ENCODE results near the gene GRAMD1A.

Gene GRAMD1A

DNA sequence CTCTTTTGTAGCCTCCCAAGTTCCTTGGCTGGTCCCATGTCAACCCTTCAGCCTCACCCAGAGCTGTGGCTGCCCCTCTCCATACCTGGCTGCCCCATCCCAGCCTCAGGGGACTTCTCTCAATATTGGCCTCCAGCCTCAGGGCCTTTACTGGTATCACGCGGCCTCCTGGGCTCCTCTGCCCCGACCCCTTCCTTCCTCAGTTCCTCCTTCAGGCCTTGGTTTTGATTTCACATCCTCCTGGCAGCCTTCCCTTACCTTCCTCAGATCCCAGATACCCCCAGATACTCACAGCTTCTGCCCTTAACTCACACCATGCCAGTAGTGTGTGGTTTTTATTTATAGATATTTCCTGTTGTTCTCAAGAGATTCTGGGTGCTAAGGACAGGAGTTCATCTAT lies 17.4 kb downstream of the GRAMD1A start:
- no peak overlapping the region for H3K14ac ChIP-seq (ENCODE audit: low read length)
- no peak overlapping the region for H4K8ac ChIP-seq (ENCODE audit: low read depth, low read length)
- WGBS, 2 donors (ENCODE audit: extremely low coverage in 2 of 2, insufficient read length in 2 of 2, insufficient replicate concordance in 1 of 2): no CpG with 5 or more reads among the region's 3 CpGs
- no peak overlapping the region for H2AK5ac ChIP-seq (ENCODE audit: low read depth, low read length)
- no peak overlapping the region for H2BK5ac ChIP-seq (ENCODE audit: low read length)
- no peak overlapping the region for H3K9ac ChIP-seq (ENCODE audit: low read depth, low read length, poor library complexity)
- H2BK120ac ChIP-seq (ENCODE audit: low read depth, low read length): no peak overlapping the region
- H3K4ac ChIP-seq (ENCODE audit: low read length): no peak overlapping the region
- H3K4me1 ChIP-seq (ENCODE audit: control insufficient read depth in 2 of 2, insufficient read depth in 1 of 2, low read depth in 1 of 2, low read length in 2 of 2): no peaks in the 10 kb centered on the region
- peaks cover 7% of the 10 kb centered on the region for H3K79me1 ChIP-seq (ENCODE audit: low read depth, low read length)
- no peak for DNase-seq (ENCODE audit: low spot score)
- no peak overlapping the region for H3K23ac ChIP-seq (ENCODE audit: low read depth, low read length, poor library complexity)
- peaks cover 0 to 2% of the 10 kb centered on the region in 2 donors for H3K9me3 ChIP-seq (replicated peaks in 1 of 2; ENCODE audit: control insufficient read depth in 2 of 2, insufficient read depth in 1 of 2, low read depth in 1 of 2, low read length in 2 of 2)
- no peak overlapping the region for H3K4me2 ChIP-seq (ENCODE audit: insufficient read depth, low read length, poor library complexity, severe bottlenecking)
- no peak overlapping the region for H3K4me3 ChIP-seq (ENCODE audit: low read length in 2 of 2)
- no peak overlapping the region for H2BK15ac ChIP-seq (ENCODE audit: low read length)
- no peak overlapping the region for H2AFZ ChIP-seq (ENCODE audit: low read length)
- no peak overlapping the region for H3K27ac ChIP-seq (replicated peaks; ENCODE audit: low read length)
- H3K27me3 ChIP-seq (ENCODE audit: control insufficient read depth in 3 of 3, insufficient read depth in 3 of 3, low read depth in 1 of 3, low read length in 3 of 3): no peaks in the 10 kb centered on the region
- no peak overlapping the region for H4K91ac ChIP-seq (ENCODE audit: low read depth, low read length, poor library complexity)
- H2BK12ac ChIP-seq (ENCODE audit: low read length): no peak overlapping the region
- H3K18ac ChIP-seq (ENCODE audit: low read length): no peak overlapping the region
- peaks cover 65 to 98% of the 10 kb centered on the region in 2 donors for H3K36me3 ChIP-seq (replicated peaks in 1 of 2; ENCODE audit: control insufficient read depth in 2 of 2, insufficient read depth in 2 of 2, low read length in 2 of 2)

- Histone ChIP-seq H3K4me1 (ENCODE audit: control insufficient read depth in 2 of 2, insufficient read depth in 1 of 2, low read depth in 1 of 2, low read length in 2 of 2) (no peaks in the 10 kb centered on the region), H4K8ac (ENCODE audit: low read depth, low read length) (no peak overlapping the region), H3K9me3 (replicated peaks in 1 of 2; ENCODE audit: control insufficient read depth in 2 of 2, insufficient read depth in 1 of 2, low read depth in 1 of 2, low read length in 2 of 2) (peaks cover 0 to 2% of the 10 kb centered on the region in 2 donors), H3K4ac (ENCODE audit: low read length) (no peak overlapping the region), H3K4me3 (ENCODE audit: low read length in 2 of 2) (no peak overlapping the region), H3K36me3 (replicated peaks in 1 of 2; ENCODE audit: control insufficient read depth in 2 of 2, insufficient read depth in 2 of 2, low read length in 2 of 2) (peaks cover 69 to 96% of the 10 kb centered on the region in 2 donors), H3K9ac (ENCODE audit: low read depth, low read length, poor library complexity) (no peak overlapping the region), H3K27me3 (ENCODE audit: control insufficient read depth in 3 of 3, insufficient read depth in 3 of 3, low read depth in 1 of 3, low read length in 3 of 3) (no peaks in the 10 kb centered on the region), H4K91ac (ENCODE audit: low read depth, low read length, poor library complexity) (no peak overlapping the region), H3K18ac (ENCODE audit: low read length) (no peak overlapping the region), H2BK120ac (ENCODE audit: low read depth, low read length) (no peak overlapping the region), H3K4me2 (ENCODE audit: insufficient read depth, low read length, poor library complexity, severe bottlenecking) (no peak overlapping the region), H3K27ac (replicated peaks; ENCODE audit: low read length) (no peak overlapping the region), H2AK5ac (ENCODE audit: low read depth, low read length) (no peak overlapping the region), H3K14ac (ENCODE audit: low read length) (no peak overlapping the region), H3K79me1 (ENCODE audit: low read depth, low read length) (peaks cover 7% of the 10 kb centered on the region), H2BK12ac (ENCODE audit: low read length) (no peak overlapping the region), H2AFZ (ENCODE audit: low read length) (no peak overlapping the region), H2BK15ac (ENCODE audit: low read length) (no peak overlapping the region), H3K23ac (ENCODE audit: low read depth, low read length, poor library complexity) (no peak overlapping the region), H2BK5ac (ENCODE audit: low read length) (no peak overlapping the region)
- DNase-seq (ENCODE audit: low spot score): no peak
- no CpG with 5 or more reads among the region's 4 CpGs for WGBS, 2 donors (ENCODE audit: extremely low coverage in 2 of 2, insufficient read length in 2 of 2, insufficient replicate concordance in 1 of 2)
These were observed 18.3 kb downstream of the GRAMD1A start for GRCh38 chr19:35018379-35018778.

DNA sequence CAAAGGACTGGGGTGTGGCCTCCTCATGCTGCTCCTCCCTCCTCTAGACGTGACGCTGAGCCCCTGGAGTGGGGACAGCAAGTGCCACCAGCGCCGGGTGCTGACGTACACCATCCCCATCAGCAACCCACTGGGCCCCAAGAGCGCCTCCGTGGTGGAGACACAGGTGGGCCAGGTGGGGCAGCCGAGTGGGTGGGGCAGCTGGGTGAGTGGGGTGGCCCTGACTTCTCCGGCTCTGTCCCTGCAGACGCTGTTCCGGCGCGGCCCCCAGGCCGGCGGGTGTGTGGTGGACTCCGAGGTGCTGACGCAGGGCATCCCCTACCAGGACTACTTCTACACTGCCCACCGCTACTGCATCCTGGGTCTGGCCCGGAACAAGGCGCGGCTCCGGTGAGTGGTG lies 19.0 kb downstream of the GRAMD1A start:
- H2BK120ac ChIP-seq (ENCODE audit: low read depth, low read length): no peak overlapping the region
- H3K4ac ChIP-seq (ENCODE audit: low read length): no peak overlapping the region
- H2AFZ ChIP-seq (ENCODE audit: low read length): no peak overlapping the region
- peak overlapping the region; percentile 86 for H4K8ac ChIP-seq (ENCODE audit: low read depth, low read length)
- H3K4me1 ChIP-seq (ENCODE audit: control insufficient read depth in 2 of 2, insufficient read depth in 1 of 2, low read depth in 1 of 2, low read length in 2 of 2): no peaks in the 10 kb centered on the region
- H3K4me2 ChIP-seq (ENCODE audit: insufficient read depth, low read length, poor library complexity, severe bottlenecking): no peak overlapping the region
- H3K9me3 ChIP-seq (replicated peaks in 1 of 2; ENCODE audit: control insufficient read depth in 2 of 2, insufficient read depth in 1 of 2, low read depth in 1 of 2, low read length in 2 of 2): no peaks in the 10 kb centered on the region
- peak overlapping the region; percentile 14 for H2BK5ac ChIP-seq (ENCODE audit: low read length)
- DNase-seq (ENCODE audit: low spot score): no peak
- no peak overlapping the region for H3K4me3 ChIP-seq (ENCODE audit: low read length in 2 of 2)
- H3K18ac ChIP-seq (ENCODE audit: low read length): no peak overlapping the region
- no peak overlapping the region for H2BK15ac ChIP-seq (ENCODE audit: low read length)
- H3K9ac ChIP-seq (ENCODE audit: low read depth, low read length, poor library complexity): peak overlapping the region; percentile 7
- H2BK12ac ChIP-seq (ENCODE audit: low read length): no peak overlapping the region
- H2AK5ac ChIP-seq (ENCODE audit: low read depth, low read length): no peak overlapping the region
- no peaks in the 10 kb centered on the region for H3K27me3 ChIP-seq (ENCODE audit: control insufficient read depth in 3 of 3, insufficient read depth in 3 of 3, low read depth in 1 of 3, low read length in 3 of 3)
- peak overlapping the region; percentile 55 for H3K23ac ChIP-seq (ENCODE audit: low read depth, low read length, poor library complexity)
- no peak overlapping the region for H3K14ac ChIP-seq (ENCODE audit: low read length)
- WGBS, 2 donors (ENCODE audit: extremely low coverage in 2 of 2, insufficient read length in 2 of 2, insufficient replicate concordance in 1 of 2): no CpG with 5 or more reads among the region's 22 CpGs
- peaks cover 70 to 96% of the 10 kb centered on the region in 2 donors for H3K36me3 ChIP-seq (replicated peaks in 1 of 2; ENCODE audit: control insufficient read depth in 2 of 2, insufficient read depth in 2 of 2, low read length in 2 of 2)
- H3K27ac ChIP-seq (replicated peaks; ENCODE audit: low read length): no peak overlapping the region
- H3K79me1 ChIP-seq (ENCODE audit: low read depth, low read length): peaks cover 2% of the 10 kb centered on the region
- H4K91ac ChIP-seq (ENCODE audit: low read depth, low read length, poor library complexity): no peak overlapping the region

- H3K18ac ChIP-seq (ENCODE audit: low read length): no peak overlapping the region
- H2AFZ ChIP-seq (ENCODE audit: low read length): no peak overlapping the region
- DNase-seq (ENCODE audit: low spot score): no peak
- no peak overlapping the region for H2BK120ac ChIP-seq (ENCODE audit: low read depth, low read length)
- peaks cover 2% of the 10 kb centered on the region for H3K79me1 ChIP-seq (ENCODE audit: low read depth, low read length)
- H2BK12ac ChIP-seq (ENCODE audit: low read length): no peak overlapping the region
- H3K14ac ChIP-seq (ENCODE audit: low read length): no peak overlapping the region
- no peak overlapping the region for H2BK5ac ChIP-seq (ENCODE audit: low read length)
- H3K9ac ChIP-seq (ENCODE audit: low read depth, low read length, poor library complexity): no peak overlapping the region
- no CpG with 5 or more reads among the region's 10 CpGs for WGBS, 2 donors (ENCODE audit: extremely low coverage in 2 of 2, insufficient read length in 2 of 2, insufficient replicate concordance in 1 of 2)
- no peak overlapping the region for H2AK5ac ChIP-seq (ENCODE audit: low read depth, low read length)
- no peak overlapping the region for H3K4ac ChIP-seq (ENCODE audit: low read length)
- no peak overlapping the region for H3K4me2 ChIP-seq (ENCODE audit: insufficient read depth, low read length, poor library complexity, severe bottlenecking)
- H3K23ac ChIP-seq (ENCODE audit: low read depth, low read length, poor library complexity): no peak overlapping the region
- peak overlapping the region in 1 of 2 donors; percentile 21 for H3K4me3 ChIP-seq (ENCODE audit: low read length in 2 of 2)
- H3K27me3 ChIP-seq (ENCODE audit: control insufficient read depth in 3 of 3, insufficient read depth in 3 of 3, low read depth in 1 of 3, low read length in 3 of 3): no peaks in the 10 kb centered on the region
- no peaks in the 10 kb centered on the region for H3K9me3 ChIP-seq (replicated peaks in 1 of 2; ENCODE audit: control insufficient read depth in 2 of 2, insufficient read depth in 1 of 2, low read depth in 1 of 2, low read length in 2 of 2)
- no peak overlapping the region for H3K27ac ChIP-seq (replicated peaks; ENCODE audit: low read length)
- H2BK15ac ChIP-seq (ENCODE audit: low read length): no peak overlapping the region
- H3K36me3 ChIP-seq (replicated peaks in 1 of 2; ENCODE audit: control insufficient read depth in 2 of 2, insufficient read depth in 2 of 2, low read length in 2 of 2): peaks cover 61 to 96% of the 10 kb centered on the region in 2 donors
- H4K8ac ChIP-seq (ENCODE audit: low read depth, low read length): no peak overlapping the region
- H3K4me1 ChIP-seq (ENCODE audit: control insufficient read depth in 2 of 2, insufficient read depth in 1 of 2, low read depth in 1 of 2, low read length in 2 of 2): no peaks in the 10 kb centered on the region
- no peak overlapping the region for H4K91ac ChIP-seq (ENCODE audit: low read depth, low read length, poor library complexity)
These were observed 20.9 kb downstream of the GRAMD1A start for GRCh38 chr19:35021016-35021415.

Data from neuronal stem cell (in vitro differentiated cells).